A673 (cell line): ENCODE data around the gene KCNQ1. TPM values are rescaled to one million over a fixed set of nuclear protein-coding genes. Genes with fewer than 3 reads are reported as not detected.

Experiments
- BruUV-seq: library from RNA; stranded (reverse); fragments of 400-500 nt; replicated peaks from 2 replicates; lab custom pipeline; 2021; lab: Mats Ljungman, UMichigan
- CTCF ChIA-PET: fragments of 300-600 bp; sonication (Branson Sonifier 250); formaldehyde crosslinking; loops from one replicate; lab custom pipeline; 2022; ENCODE audit warnings: antibody characterized with exemption; lab: Charles Lee
- POLR2A ChIA-PET: fragments of 300-600 bp; sonication (Branson Sonifier 250); formaldehyde crosslinking; loops from one replicate; lab custom pipeline; 2022; ENCODE audit warnings: antibody characterized with exemption; ENCODE audit not compliant: low non-redundant PET; lab: Charles Lee
- DNase-seq: peaks from one replicate; pipeline ENCODE4 v3.0.0-alpha.2; 2015; ENCODE audit warnings: low spot score
- H3K27ac ChIP-seq: fragments of 200-600 bp; sonication (generic); 2 replicates; pipeline ENCODE4 v1.5.1; 2016; ENCODE audit warnings: mixed run types, low read depth, mild to moderate bottlenecking, mixed read lengths, antibody characterized with exemption, low read length; ENCODE audit not compliant: poor library complexity, severe bottlenecking
- H3K27me3 ChIP-seq: fragments of 200-600 bp; sonication (generic); replicated peaks from 2 replicates; pipeline ENCODE4 v1.6.1; 2017; ENCODE audit warnings: mixed run types, low read depth, mild to moderate bottlenecking, mixed read lengths, antibody characterized with exemption, low read length; ENCODE audit not compliant: insufficient read depth, poor library complexity
- H3K36me3 ChIP-seq: fragments of 200-600 bp; sonication (generic); 2 replicates; pipeline ENCODE4 v1.6.1; 2016; ENCODE audit warnings: mixed run types, mild to moderate bottlenecking, mixed read lengths, antibody characterized with exemption, low read length; ENCODE audit not compliant: insufficient read depth, poor library complexity, severe bottlenecking
- H3K4me1 ChIP-seq: fragments of 200-600 bp; sonication (generic); 2 replicates; pipeline ENCODE4 v1.6.1; 2017; ENCODE audit warnings: mixed run types, mild to moderate bottlenecking, mixed read lengths, antibody characterized with exemption, low read length; ENCODE audit not compliant: insufficient read depth, poor library complexity, severe bottlenecking
- H3K4me3 ChIP-seq: fragments of 200-600 bp; sonication (generic); 2 replicates; pipeline ENCODE4 v1.5.1; 2016; ENCODE audit warnings: low read depth, mixed run types, mild to moderate bottlenecking, mixed read lengths, low read length; ENCODE audit not compliant: poor library complexity, severe bottlenecking
- H3K9me3 ChIP-seq: fragments of 200-600 bp; sonication (generic); 2 replicates; pipeline ENCODE4 v1.6.1; 2016; ENCODE audit warnings: mixed run types, low read depth, mild to moderate bottlenecking, mixed read lengths, antibody characterized with exemption, low read length; ENCODE audit not compliant: poor library complexity, severe bottlenecking
- EZH2 ChIP-seq: fragments of 200-600 bp; sonication (generic); IDR thresholded peaks from 2 replicates; pipeline ENCODE4 v1.6.1; 2017; ENCODE audit warnings: borderline replicate concordance, low read depth, mild to moderate bottlenecking, mixed read lengths, antibody characterized with exemption, low read length; ENCODE audit not compliant: poor library complexity, severe bottlenecking
- intact Hi-C: fragments of 100-400 bp; cut with micrococcal nuclease; formaldehyde crosslinking; loops from one replicate; pipeline ENCODE4 v1.10.0; 2022; ENCODE audit not compliant: unreplicated experiment
- total RNA-seq: library from RNA; stranded (reverse); gene quantifications from 2 replicates; pipeline ENCODE4 v1.2.3, GENCODE V29; 2021
- TF ChIP-seq, protein P1 (sequence below): fragments of 300-800, 200-600 bp; sonication (generic); conservative IDR thresholded peaks from 2 replicates; pipeline ENCODE4 v1.5.1; 2017; ENCODE audit warnings: low read depth, mild to moderate bottlenecking, antibody characterized with exemption, low read length, moderate library complexity, mixed read lengths

Gene KCNQ1
- total RNA-seq, 1 experiment from 2014 or later = not detected

DNA sequence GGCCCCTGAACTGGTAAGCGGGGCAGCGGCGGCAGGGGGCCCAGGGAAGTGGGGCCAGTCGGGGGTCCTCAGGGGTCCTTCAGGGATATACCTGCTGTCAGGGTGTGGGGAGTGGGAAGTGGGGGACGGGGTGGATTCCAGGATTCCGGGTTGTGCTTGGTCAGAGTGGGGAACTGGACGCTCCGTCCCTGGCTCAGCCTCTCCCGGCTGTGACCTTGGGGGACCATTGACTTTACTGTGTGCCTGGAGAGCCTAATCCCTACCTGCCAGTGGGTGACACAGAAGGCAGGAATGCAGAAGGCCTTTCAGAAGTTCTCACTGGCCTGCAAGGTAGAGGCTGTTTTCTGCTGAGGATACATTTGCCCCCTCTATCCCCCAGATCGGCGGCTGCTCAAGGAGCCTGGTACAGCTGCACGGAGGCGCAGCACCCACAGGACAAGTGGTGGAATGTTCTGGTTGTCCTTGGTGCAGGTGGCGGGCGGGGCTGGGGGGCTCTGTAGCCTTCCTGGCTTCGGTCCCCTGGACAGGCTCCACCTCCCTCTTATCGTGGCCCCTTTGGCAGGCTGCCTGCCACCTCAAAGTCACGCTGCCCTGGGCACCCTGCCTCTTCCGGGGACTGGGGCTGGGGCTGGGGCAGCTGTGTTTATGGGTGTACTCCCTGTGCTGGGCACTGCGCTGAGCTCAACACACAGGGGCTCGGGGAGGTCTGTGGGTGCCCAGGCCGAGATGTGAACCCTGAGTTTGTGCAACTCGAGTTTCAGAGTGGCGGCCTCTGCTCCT is 18.4 kb downstream of the KCNQ1 start:
- Histone ChIP-seq H3K27me3 (no peaks in the 10 kb centered on the region), H3K4me1 (no peaks in the 10 kb centered on the region), H3K27ac (no peak overlapping the region), H3K9me3 (no peaks in the 10 kb centered on the region), H3K36me3 (no peaks in the 10 kb centered on the region), H3K4me3 (no peak overlapping the region)
- POLR2A ChIA-PET = no interaction called here
- BruUV-seq = no TSS peak
- CTCF ChIA-PET = no interaction called here
- TF ChIP-seq, protein P1, sequence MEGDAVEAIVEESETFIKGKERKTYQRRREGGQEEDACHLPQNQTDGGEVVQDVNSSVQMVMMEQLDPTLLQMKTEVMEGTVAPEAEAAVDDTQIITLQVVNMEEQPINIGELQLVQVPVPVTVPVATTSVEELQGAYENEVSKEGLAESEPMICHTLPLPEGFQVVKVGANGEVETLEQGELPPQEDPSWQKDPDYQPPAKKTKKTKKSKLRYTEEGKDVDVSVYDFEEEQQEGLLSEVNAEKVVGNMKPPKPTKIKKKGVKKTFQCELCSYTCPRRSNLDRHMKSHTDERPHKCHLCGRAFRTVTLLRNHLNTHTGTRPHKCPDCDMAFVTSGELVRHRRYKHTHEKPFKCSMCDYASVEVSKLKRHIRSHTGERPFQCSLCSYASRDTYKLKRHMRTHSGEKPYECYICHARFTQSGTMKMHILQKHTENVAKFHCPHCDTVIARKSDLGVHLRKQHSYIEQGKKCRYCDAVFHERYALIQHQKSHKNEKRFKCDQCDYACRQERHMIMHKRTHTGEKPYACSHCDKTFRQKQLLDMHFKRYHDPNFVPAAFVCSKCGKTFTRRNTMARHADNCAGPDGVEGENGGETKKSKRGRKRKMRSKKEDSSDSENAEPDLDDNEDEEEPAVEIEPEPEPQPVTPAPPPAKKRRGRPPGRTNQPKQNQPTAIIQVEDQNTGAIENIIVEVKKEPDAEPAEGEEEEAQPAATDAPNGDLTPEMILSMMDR = no peak
- no peak for TF ChIP-seq EZH2
- intact Hi-C loops = no loop called here
- no peak for DNase-seq

DNA sequence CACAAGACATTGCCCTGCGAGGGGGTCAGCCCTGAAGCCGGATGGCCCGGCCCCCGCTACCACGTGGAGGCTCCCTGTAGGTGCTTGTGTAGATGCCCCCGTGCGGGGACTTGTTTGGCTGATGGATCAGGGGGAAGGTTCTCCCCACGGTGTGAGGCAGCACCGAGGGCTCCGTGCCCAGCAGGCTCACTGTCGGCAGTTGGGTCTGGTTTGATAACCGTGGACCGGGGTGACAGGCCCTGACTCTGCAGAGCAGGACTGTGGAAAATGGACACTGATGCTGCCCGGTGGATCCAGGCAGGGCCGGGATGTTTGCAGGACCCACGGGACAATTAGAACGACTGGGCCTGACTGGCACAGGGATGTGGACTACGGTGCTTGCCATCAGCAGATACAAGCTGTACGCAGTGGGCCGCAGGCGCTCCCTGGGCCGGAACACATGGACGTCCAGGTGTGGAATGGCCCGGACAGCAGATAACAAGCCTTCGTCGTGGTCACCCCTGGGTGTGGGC is 19.0 kb downstream of the KCNQ1 start:
- ChIA-PET POLR2A (no interaction called here), CTCF (no interaction called here)
- intact Hi-C loops = no loop called here
- no peaks in the 10 kb centered on the region for H3K27me3 ChIP-seq
- H3K9me3 ChIP-seq = no peaks in the 10 kb centered on the region
- H3K4me1 ChIP-seq = no peaks in the 10 kb centered on the region
- no peaks in the 10 kb centered on the region for H3K36me3 ChIP-seq
- DNase-seq = no peak
- no peak overlapping the region for H3K27ac ChIP-seq
- H3K4me3 ChIP-seq = no peak overlapping the region
- BruUV-seq = no TSS peak
- no peak for TF ChIP-seq EZH2
- TF ChIP-seq, protein P1 = no peak

DNA sequence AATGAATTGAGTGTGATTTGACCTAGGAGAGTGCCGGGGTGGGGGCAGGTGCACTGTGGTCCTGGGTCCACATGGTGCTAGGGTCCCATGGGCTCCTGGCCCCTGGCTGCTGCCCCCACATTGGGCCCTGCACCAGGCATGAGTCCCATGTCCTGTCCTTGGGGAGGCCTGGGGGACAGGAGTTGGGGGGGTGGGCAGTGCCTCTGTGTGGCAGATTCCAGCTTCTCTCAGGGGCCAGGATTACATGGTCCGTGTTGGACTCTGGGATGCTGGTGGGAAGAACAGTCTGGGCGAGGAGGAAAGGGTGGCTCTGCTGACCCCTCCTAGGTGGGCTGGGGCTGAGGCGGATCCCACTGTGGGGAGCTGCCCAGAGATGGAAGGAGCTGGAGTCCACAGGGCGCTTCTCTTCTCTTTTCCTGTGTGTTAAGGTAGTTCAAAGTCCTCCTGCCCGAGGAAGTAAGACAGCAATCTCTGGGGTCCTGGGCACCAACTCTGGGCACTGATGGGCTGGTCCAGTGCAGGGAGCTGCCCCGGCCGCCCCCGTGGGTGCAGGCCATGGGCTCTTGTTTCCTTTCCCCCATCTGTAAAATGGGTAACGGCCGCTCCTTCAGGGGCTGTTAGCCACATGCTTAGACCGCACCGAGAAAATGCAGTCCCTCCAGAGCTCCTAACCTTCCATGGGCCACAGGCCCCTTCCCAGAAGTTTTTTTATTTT is 19.8 kb downstream of the KCNQ1 start:
- Histone ChIP-seq H3K9me3 (no peaks in the 10 kb centered on the region), H3K27ac (no peak overlapping the region), H3K4me1 (no peaks in the 10 kb centered on the region), H3K4me3 (no peak overlapping the region), H3K36me3 (no peaks in the 10 kb centered on the region), H3K27me3 (no peaks in the 10 kb centered on the region)
- no peak for DNase-seq
- TF ChIP-seq, protein P1 = no peak
- no peak for TF ChIP-seq EZH2
- intact Hi-C loops = no loop called here
- CTCF ChIA-PET = no interaction called here
- POLR2A ChIA-PET = no interaction called here
- BruUV-seq = no TSS peak
